GM21529 (cell line): ENCODE data around the gene ARRDC5.
"Not testable (repeated sequence)": the region's sequence is repeated elsewhere in the genome, so short reads cannot be mapped to it uniquely, and the experiment has no call there.

Source experiments
- ATAC-seq: cut with Tn5 transposase; IDR thresholded peaks from one replicate; pipeline ENCODE4 v1.9.1; 2021; ENCODE audit not compliant: unreplicated experiment

Gene ARRDC5

GRCh38 chr19:4871711-4872110 is 31.0 kb downstream of the ARRDC5 start:
- ATAC-seq: no peak

GRCh38 chr19:4870025-4870700 is 32.5 kb downstream of the ARRDC5 start:
- ATAC-seq: no peak

DNA sequence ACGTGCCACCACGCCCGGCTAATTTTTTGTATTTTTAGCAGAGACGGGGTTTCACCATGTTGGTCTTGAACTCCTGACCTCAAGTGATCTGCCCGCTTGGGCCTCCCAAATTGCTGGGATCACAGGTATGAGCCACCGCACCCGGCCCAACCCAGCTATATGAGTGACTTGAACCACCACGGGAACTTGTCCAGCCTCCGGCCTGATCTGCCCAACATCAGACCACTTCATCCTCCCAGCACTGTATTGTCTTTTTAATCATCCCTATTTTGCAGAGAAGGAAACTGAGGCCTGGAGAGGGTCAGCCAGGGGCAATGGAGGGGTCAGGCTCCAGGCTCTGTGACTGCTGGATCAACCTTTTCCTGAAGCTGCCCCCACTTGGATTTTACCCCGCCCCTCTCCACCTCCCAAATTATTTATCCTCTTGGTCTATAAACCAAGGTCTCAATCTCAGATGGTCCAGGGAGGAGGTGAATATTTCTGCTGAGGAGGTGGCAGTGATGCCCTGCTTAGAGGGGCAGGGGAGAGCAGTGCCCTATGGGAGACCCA is 34.3 kb downstream of the ARRDC5 start:
- ATAC-seq: no peak

DNA sequence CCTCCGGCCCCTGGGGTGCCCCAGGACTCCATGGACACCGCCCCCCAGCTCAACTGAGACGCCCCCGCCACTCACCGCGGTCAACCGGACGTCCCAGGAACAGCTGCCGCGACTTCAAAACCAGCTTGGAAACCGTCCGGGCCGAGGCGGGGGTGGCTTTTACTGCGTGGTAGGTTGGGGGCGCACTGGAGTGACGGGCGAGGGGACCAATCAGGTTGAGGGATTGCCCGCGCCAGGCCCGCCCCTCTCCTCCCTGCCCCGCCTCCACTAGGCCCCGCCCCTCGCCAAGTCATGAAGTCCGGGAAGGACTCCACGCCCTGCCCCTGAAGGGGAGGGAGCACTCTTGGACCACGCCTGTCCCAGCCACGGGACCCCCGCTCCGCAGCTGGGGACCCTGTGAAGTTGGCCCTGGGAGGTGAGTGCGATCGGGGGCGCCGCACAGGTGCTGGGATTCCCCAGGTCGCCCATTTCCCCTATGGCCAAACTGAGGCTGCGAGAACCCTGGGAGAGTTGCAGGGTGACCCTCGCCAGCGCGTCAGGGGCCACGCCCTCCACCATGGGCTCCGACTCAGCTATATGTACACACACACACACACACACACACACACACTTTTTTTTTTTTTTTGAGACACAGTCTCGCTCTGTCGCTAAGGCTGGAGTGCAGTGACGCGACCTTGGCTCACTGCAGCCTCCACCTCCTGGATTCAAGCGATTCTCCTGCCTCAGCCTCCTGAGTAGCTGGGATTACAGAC is 35.0 kb downstream of the ARRDC5 start, which contains the start of gene PLIN3:
TSS of gene PLIN3 (minus strand) at position 134 of the 752 bp plus-strand sequence. CDS start 6,273 bp downstream, outside the sequence.
- peak; percentile 73 for ATAC-seq

- ATAC-seq: no peak
Observed at GRCh38 chr19:4866595-4867424, 35.9 kb downstream of the ARRDC5 start.

DNA sequence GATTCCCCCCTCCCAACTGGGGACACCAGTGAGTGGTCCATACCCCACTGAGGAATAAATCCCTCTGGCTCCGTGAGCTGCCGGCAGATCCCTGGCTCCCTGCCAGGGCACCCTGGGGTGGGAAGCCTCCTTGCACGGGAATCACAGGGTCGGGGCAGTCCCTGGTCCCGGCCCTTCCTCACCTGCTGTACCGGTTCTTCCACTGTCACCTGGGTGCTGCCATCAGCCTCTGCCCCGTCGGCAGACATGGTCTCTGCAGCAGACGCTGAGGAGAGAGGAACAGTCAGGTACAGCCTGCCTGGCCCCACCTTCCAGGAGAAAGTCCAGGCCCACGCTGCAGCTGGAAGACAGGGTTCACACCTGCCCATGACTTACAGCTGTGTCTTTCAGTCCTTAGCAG is 41.5 kb downstream of the ARRDC5 start:
- no peak for ATAC-seq

- ATAC-seq: no peak
Observed at GRCh38 chr19:4859697-4860096, 43.0 kb downstream of the ARRDC5 start.

GRCh38 chr19:4856468-4856867 is 46.2 kb downstream of the ARRDC5 start:
- ATAC-seq: not testable (repeated sequence)

DNA sequence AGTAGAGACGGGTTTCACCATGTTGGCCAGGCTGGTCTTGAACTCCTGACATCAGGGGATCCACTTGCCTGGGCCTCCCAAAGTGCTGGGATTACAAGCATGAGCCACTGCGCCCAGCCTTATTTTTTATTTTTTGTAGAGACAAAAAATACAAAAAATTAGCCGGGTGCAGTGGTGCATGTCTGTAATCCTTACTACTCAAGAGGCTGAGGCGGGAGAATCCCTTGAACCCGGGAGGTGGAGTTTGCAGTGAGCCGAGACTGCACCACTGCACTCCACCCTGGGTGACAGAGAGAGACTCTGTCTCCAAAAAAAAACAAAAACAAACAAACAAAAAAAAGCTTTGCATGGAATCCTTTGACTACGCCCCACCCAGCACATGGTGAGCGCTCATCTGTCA is 49.2 kb downstream of the ARRDC5 start:
- ATAC-seq: not testable (repeated sequence)

GRCh38 chr19:4852484-4852883 is 50.2 kb downstream of the ARRDC5 start:
- no peak for ATAC-seq

- ATAC-seq: no peak
Observed at GRCh38 chr19:4851551-4852290, 51.0 kb downstream of the ARRDC5 start.

DNA sequence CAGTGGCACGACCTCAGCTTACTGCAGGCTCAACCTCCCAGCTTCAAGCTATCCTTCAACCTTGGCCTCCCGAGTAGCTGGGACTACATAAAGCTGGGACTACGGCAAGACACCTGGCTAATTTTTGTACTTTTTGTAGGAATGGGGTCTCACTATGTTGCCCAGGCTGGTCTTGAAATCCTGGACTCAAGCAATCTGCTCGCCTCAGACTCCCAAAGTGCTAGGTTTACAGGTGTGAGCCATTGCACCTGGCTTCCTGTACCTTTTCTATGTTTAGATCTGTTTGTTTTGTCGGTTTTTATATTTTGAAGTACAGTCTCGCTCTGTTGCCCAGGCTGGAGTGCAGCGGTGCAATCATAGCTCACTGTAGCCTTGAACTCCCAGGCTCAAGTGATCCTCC is 53.7 kb downstream of the ARRDC5 start:
- no peak for ATAC-seq

GRCh38 chr19:4847190-4847973 is 55.3 kb downstream of the ARRDC5 start:
- ATAC-seq: no peak

DNA sequence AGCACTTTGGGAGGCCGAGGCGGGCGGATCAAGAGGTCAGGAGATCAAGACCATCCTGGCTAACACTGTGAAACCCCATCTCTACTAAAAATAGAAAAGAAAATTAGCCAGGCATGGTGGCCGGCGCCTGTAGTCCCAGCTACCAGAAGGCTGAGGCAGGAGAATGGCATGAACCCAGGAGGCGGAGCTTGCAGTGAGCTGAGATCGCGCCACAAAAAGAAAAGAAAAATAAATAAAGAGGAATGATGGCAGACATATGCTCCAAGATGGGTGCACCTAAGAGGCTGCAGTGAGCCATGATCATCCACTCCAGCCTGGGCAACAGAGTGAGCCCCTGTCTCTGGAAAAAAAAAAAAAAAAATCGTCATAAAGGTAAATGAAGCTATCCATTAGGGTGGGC is 56.7 kb downstream of the ARRDC5 start:
- not testable (repeated sequence) for ATAC-seq

- ATAC-seq: no peak
Observed at GRCh38 chr19:4844348-4845179, 58.1 kb downstream of the ARRDC5 start.

- no peak for ATAC-seq
Observed at GRCh38 chr19:4843647-4843965, 59.1 kb downstream of the ARRDC5 start.
